ENCODE data around the gene MAST2. TPM values are rescaled to one million over a fixed set of nuclear protein-coding genes. Genes with fewer than 3 reads are reported as not detected.
"Not testable (repeated sequence)": the region's sequence is repeated elsewhere in the genome, so short reads cannot be mapped to it uniquely, and the experiment has no call there.

The MAST2 gene
- total RNA-seq, 1 donor from 2014 or later, result 11.3 TPM

- ATAC-seq, result no peak
Observed at GRCh38 chr1:45891087-45891486, 87.7 kb downstream of the MAST2 start.

GRCh38 chr1:45892068-45892785, 88.8 kb downstream of the MAST2 start:
- DNase-seq (ENCODE audit: low spot score) (no peak), ATAC-seq (peak; percentile 87)

More at GRCh38 chr1:45891087-45891486, 87.7 kb downstream of the MAST2 start:
- no peak for DNase-seq (ENCODE audit: low spot score)

GRCh38 chr1:45894331-45894730, 90.9 kb downstream of the MAST2 start:
- ATAC-seq (no peak), DNase-seq (ENCODE audit: low spot score) (no peak)

- DNase-seq (ENCODE audit: low spot score) (no peak), ATAC-seq (no peak)
Observed at GRCh38 chr1:45894921-45895320, 91.5 kb downstream of the MAST2 start.

GRCh38 chr1:45895406-45895805, 92.0 kb downstream of the MAST2 start:
- ATAC-seq (no peak), DNase-seq (ENCODE audit: low spot score) (no peak)

GRCh38 chr1:45906883-45907282, 103.5 kb downstream of the MAST2 start:
- ATAC-seq, result no peak
- no peak for DNase-seq (ENCODE audit: low spot score)

- ATAC-seq (no peak), DNase-seq (ENCODE audit: low spot score) (no peak)
Observed at GRCh38 chr1:45908611-45909140, 105.3 kb downstream of the MAST2 start.

GRCh38 chr1:45911634-45912033, 108.2 kb downstream of the MAST2 start:
- no peak for ATAC-seq
- DNase-seq (ENCODE audit: low spot score), result no peak

- no peak for ATAC-seq
Observed at GRCh38 chr1:45913183-45913683, 109.8 kb downstream of the MAST2 start.

GRCh38 chr1:45913731-45914501, 110.5 kb downstream of the MAST2 start:
- DNase-seq (ENCODE audit: low spot score) (no peak), ATAC-seq (no peak)

More at GRCh38 chr1:45913183-45913683, 109.8 kb downstream of the MAST2 start:
- DNase-seq (ENCODE audit: low spot score), result no peak

GRCh38 chr1:45914836-45915235, 111.4 kb downstream of the MAST2 start:
- ATAC-seq (no peak), DNase-seq (ENCODE audit: low spot score) (no peak)

- ATAC-seq, result no peak
- no peak for DNase-seq (ENCODE audit: low spot score)
Observed at GRCh38 chr1:45922374-45922773, 119.0 kb downstream of the MAST2 start.

GRCh38 chr1:45922813-45923212, 119.4 kb downstream of the MAST2 start:
- ATAC-seq (no peak), DNase-seq (ENCODE audit: low spot score) (no peak)

GRCh38 chr1:45923343-45923742, 119.9 kb downstream of the MAST2 start:
- DNase-seq (ENCODE audit: low spot score), result no peak
- no peak for ATAC-seq

- ATAC-seq, result no peak
Observed at GRCh38 chr1:45924736-45925135, 121.3 kb downstream of the MAST2 start.

GRCh38 chr1:45925728-45926287, 122.4 kb downstream of the MAST2 start:
- DNase-seq (ENCODE audit: low spot score), result no peak
- peak; percentile 70 for ATAC-seq

More at GRCh38 chr1:45924736-45925135, 121.3 kb downstream of the MAST2 start:
- DNase-seq (ENCODE audit: low spot score), result no peak

GRCh38 chr1:45926330-45926729, 122.9 kb downstream of the MAST2 start:
- ATAC-seq (no peak), DNase-seq (ENCODE audit: low spot score) (no peak)

- not testable (repeated sequence) for DNase-seq (ENCODE audit: low spot score); ATAC-seq
Observed at GRCh38 chr1:45927231-45927915, 124.0 kb downstream of the MAST2 start.

- no peak for DNase-seq (ENCODE audit: low spot score)
- no peak for ATAC-seq
Observed at GRCh38 chr1:45928486-45929205, 125.2 kb downstream of the MAST2 start.

GRCh38 chr1:45929257-45929687, 125.9 kb downstream of the MAST2 start:
- no peak for ATAC-seq

More at GRCh38 chr1:45929257-45929687, 125.9 kb downstream of the MAST2 start:
- no peak for DNase-seq (ENCODE audit: low spot score)
